C4-2B (cell line): ENCODE measurements around the gene TRIB2.

Source experiments
- CTCF ChIP-seq: fragments of 450-650 bp; conservative IDR thresholded peaks from 2 replicates; pipeline ENCODE4 v1.5.1; 2017; ENCODE audit warnings: mild to moderate bottlenecking
- ZFX ChIP-seq: fragments of 450-650 bp; IDR thresholded peaks from 2 replicates; pipeline ENCODE4 v1.6.1; 2017

GRCh38 chr2:12714391-12715221 lies 2.1 kb upstream of the TRIB2 start:
- no peak for TF ChIP-seq CTCF
- no peak for TF ChIP-seq ZFX
